Effector memory CD4-positive, alpha-beta T cell (primary cell): Measurements from ENCODE around the gene USP22.

Experiments
- DNase-seq, 3 donors: peaks; one replicate each; pipeline ENCODE4 v3.0.0-alpha.2; 2020
- H3K27ac ChIP-seq: 2 replicates; pipeline ENCODE4 v1.7.0; 2013; ENCODE audit warnings: mild to moderate bottlenecking, low read length, moderate library complexity; ENCODE audit not compliant: insufficient read depth, poor library complexity, severe bottlenecking
- H3K27me3 ChIP-seq: replicated peaks from 2 replicates; pipeline ENCODE4 v1.7.0; 2013; ENCODE audit warnings: mild to moderate bottlenecking, low read length; ENCODE audit not compliant: insufficient read depth, control insufficient read depth, poor library complexity, severe bottlenecking
- H3K36me3 ChIP-seq: 2 replicates; pipeline ENCODE4 v1.7.0; 2013; ENCODE audit warnings: mild to moderate bottlenecking, low read length, moderate library complexity; ENCODE audit not compliant: control insufficient read depth, insufficient read depth
- H3K4me1 ChIP-seq: 2 replicates; pipeline ENCODE4 v1.7.0; 2013; ENCODE audit warnings: low read length, mild to moderate bottlenecking; ENCODE audit not compliant: control insufficient read depth, insufficient read depth, poor library complexity, severe bottlenecking
- H3K4me3 ChIP-seq: 2 replicates; pipeline ENCODE4 v1.7.0; 2013; ENCODE audit warnings: low read length, low read depth, mild to moderate bottlenecking; ENCODE audit not compliant: insufficient read depth, poor library complexity, severe bottlenecking
- H3K9me3 ChIP-seq: 2 replicates; pipeline ENCODE4 v1.7.0; 2013; ENCODE audit warnings: mild to moderate bottlenecking, low read length, moderate library complexity; ENCODE audit not compliant: control insufficient read depth

Gene USP22

DNA sequence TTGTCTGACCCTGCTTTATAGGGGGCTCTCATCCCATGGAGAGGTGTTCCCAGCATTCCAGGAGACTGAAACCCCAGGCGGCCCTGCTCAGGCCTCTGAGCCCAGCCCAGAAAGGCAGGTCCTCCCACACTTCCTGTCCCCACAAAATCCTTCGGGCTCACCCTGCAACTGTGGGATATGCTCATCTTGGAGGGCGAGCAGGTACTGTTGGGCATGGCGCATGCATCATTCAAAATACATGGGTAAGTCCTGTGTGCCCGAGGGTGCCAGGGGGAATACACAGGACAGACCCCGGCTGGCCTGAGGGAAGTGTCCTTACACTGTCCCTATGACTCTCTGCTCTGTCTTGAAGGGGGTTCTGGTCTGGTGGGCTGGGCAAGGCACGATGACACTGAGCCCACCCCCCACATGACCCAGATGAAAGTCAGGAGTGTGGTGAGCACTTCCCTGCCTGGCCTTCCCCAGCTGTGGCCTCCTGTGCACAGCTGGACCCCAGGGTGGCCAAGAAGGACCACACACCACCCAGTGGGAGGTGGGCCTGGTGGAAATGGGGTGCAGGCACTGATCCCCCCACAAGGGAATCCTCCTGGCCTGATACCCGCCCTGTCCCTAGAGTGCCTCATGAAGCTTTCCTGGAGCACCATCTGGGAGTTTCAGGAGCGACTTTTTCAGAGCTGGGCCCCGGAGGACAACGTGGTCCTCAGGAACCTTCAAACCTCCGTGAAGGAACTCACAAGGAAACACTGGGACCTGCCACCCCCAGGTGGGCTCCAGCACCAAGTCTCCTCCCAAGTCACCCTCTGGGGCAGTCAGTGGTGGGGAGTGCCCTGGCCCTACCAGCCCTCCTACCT, 46.7 kb downstream of the USP22 start:
- Histone ChIP-seq H3K27ac (no peak overlapping the region), H3K36me3 (peaks cover 9% of the 10 kb centered on the region), H3K4me1 (no peaks in the 10 kb centered on the region), H3K9me3 (no peaks in the 10 kb centered on the region), H3K4me3 (no peak overlapping the region), H3K27me3 (no peaks in the 10 kb centered on the region)
- DNase-seq = no peak

GRCh38 chr17:20995164-20995872, 47.5 kb downstream of the USP22 start:
- DNase-seq = no peak
- Histone ChIP-seq H3K27me3 (no peaks in the 10 kb centered on the region), H3K4me1 (no peaks in the 10 kb centered on the region), H3K4me3 (no peak overlapping the region), H3K36me3 (peaks cover 8% of the 10 kb centered on the region), H3K27ac (no peak overlapping the region), H3K9me3 (no peaks in the 10 kb centered on the region)

- Histone ChIP-seq H3K36me3 (peaks cover 2% of the 10 kb centered on the region), H3K27ac (no peak overlapping the region), H3K4me3 (no peak overlapping the region), H3K27me3 (no peaks in the 10 kb centered on the region), H3K4me1 (no peaks in the 10 kb centered on the region), H3K9me3 (no peaks in the 10 kb centered on the region)
- no peak for DNase-seq
Measured at GRCh38 chr17:20994779-20995149, 48.0 kb downstream of the USP22 start.

- no peaks in the 10 kb centered on the region for H3K9me3 ChIP-seq
- no peak overlapping the region for H3K4me3 ChIP-seq
- H3K4me1 ChIP-seq = no peaks in the 10 kb centered on the region
- no peak for DNase-seq
- H3K36me3 ChIP-seq = no peaks in the 10 kb centered on the region
- H3K27ac ChIP-seq = no peak overlapping the region
- no peaks in the 10 kb centered on the region for H3K27me3 ChIP-seq
Measured at GRCh38 chr17:20993863-20994778, 48.7 kb downstream of the USP22 start.

GRCh38 chr17:20992987-20993862, 49.6 kb downstream of the USP22 start:
- Histone ChIP-seq H3K27me3 (no peaks in the 10 kb centered on the region), H3K4me3 (no peak overlapping the region), H3K9me3 (no peaks in the 10 kb centered on the region), H3K4me1 (no peaks in the 10 kb centered on the region), H3K36me3 (no peaks in the 10 kb centered on the region), H3K27ac (no peak overlapping the region)
- DNase-seq = peak; percentile 14 to 52 (median 47)

- no peak overlapping the region for H3K4me3 ChIP-seq
- no peaks in the 10 kb centered on the region for H3K4me1 ChIP-seq
- H3K27ac ChIP-seq = no peak overlapping the region
- H3K36me3 ChIP-seq = no peaks in the 10 kb centered on the region
- H3K27me3 ChIP-seq = no peaks in the 10 kb centered on the region
- DNase-seq = no peak
- no peaks in the 10 kb centered on the region for H3K9me3 ChIP-seq
Measured at GRCh38 chr17:20992416-20992815, 50.4 kb downstream of the USP22 start.

DNA sequence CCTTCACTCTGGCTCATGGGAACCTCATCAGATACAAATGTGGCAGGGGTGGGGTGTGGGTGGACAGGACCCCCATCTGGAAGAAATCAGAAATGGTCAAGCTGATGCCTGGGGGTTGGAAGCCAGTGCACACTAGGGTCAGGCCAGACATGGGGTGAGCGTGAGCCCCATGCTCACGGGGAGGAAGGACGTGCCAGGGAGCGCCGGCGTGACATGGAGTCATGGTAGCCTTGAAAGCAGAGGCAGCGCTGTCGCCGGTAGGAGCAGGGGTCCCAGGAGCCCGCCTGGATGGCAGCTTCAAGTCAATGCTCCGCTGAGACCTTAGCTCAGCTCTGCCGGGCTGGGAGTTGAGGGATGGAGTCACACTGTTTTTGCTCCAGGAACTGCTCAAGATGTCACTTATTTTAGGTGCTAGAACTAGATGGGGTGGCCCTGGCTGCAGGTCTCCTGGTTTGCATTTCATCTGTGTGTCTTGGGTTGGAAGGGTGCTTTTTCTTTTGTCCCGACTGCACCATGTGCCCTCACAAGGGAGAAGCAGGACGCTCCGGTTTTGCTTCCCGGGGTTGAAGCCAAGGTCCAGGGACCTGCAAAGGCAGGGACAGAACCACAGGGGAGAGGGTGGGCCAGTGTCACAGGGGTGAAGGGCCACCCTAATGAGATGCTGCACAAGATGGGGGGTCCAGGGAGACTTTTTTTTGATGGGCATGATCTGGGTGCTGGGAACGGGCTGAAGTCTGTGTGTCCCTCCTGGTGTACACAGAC, 51.4 kb downstream of the USP22 start:
- no peaks in the 10 kb centered on the region for H3K27me3 ChIP-seq
- H3K27ac ChIP-seq = no peak overlapping the region
- no peak for DNase-seq
- no peak overlapping the region for H3K4me3 ChIP-seq
- H3K36me3 ChIP-seq = no peaks in the 10 kb centered on the region
- H3K4me1 ChIP-seq = no peaks in the 10 kb centered on the region
- no peaks in the 10 kb centered on the region for H3K9me3 ChIP-seq

DNA sequence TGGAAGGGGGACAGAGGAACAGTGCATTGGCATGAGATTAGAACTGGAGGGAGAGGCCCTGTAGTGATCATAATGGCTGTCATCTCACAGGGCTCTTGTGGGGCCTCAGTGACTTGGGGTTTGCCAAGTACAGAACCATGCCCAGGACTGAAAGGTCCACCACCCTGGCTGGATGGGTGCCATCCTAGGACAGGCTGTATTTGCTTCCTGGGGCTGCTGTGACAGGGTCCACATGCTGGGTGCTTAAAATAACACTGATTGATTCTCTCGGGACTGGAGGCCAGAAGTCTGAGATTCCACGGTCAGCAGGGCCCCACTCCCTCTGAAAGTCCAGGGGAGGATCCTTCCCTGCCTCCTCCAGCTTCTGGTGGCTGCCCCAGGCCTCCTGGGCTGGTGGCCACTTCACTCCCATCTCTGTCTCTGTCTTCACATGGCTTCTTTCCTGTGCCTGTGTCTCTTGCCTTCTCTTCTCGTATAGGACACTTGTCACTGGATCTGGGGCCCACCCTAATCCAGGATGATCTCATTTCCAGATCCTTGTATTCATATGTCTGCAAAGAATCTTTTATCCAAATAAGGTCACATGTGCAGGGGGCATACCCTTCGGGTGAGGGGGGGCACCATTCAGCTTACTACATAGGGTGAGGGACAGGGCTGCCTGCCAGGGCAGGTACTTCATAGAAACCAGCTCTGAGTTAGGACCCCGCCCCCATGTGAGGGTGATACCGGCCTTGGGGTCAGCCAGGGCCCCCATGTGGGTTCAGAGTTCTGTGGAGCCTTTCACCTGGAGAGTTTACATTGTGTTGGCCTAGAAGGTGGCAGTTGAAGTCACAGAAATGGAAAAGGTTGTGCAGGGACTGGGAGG, 52.6 kb downstream of the USP22 start:
- H3K27ac ChIP-seq = no peak overlapping the region
- DNase-seq = no peak

More for the DNA sequence above, 52.6 kb downstream of the USP22 start:
- H3K27me3 ChIP-seq = no peaks in the 10 kb centered on the region
- H3K4me1 ChIP-seq = no peaks in the 10 kb centered on the region
- H3K4me3 ChIP-seq = no peak overlapping the region
- H3K9me3 ChIP-seq = no peaks in the 10 kb centered on the region
- H3K36me3 ChIP-seq = no peaks in the 10 kb centered on the region
